Measurements from ENCODE around the gene CTCFL. TPM values are rescaled to one million over a fixed set of nuclear protein-coding genes. Genes with fewer than 3 reads are reported as not detected.

Gene CTCFL
- total RNA-seq, 4 donors from 2014 or later, result 0.14 TPM; not detected in 3

- H3K27ac ChIP-seq, result peak overlapping the region; percentile 37 to 68 (median 63)
- no peaks in the 10 kb centered on the region for H3K27me3 ChIP-seq
- H3K9me3 ChIP-seq, result no peaks in the 10 kb centered on the region
- H3K4me3 ChIP-seq, result no peak overlapping the region
- 75 to 77% methylated on average over 7 to 8 of the region's 8 CpGs for WGBS, 2 donors (ENCODE audit: low coverage in 1 of 2)
- no peak for DNase-seq
- TF ChIP-seq POLR2AphosphoS5 (IDR thresholded peaks at IDR 0.05) (no peak), POLR2A (IDR thresholded peaks at IDR 0.05) (no peak), EP300 (IDR thresholded peaks at IDR 0.05; ENCODE audit: low read depth) (no peak)
- TF ChIP-seq, protein P1, sequence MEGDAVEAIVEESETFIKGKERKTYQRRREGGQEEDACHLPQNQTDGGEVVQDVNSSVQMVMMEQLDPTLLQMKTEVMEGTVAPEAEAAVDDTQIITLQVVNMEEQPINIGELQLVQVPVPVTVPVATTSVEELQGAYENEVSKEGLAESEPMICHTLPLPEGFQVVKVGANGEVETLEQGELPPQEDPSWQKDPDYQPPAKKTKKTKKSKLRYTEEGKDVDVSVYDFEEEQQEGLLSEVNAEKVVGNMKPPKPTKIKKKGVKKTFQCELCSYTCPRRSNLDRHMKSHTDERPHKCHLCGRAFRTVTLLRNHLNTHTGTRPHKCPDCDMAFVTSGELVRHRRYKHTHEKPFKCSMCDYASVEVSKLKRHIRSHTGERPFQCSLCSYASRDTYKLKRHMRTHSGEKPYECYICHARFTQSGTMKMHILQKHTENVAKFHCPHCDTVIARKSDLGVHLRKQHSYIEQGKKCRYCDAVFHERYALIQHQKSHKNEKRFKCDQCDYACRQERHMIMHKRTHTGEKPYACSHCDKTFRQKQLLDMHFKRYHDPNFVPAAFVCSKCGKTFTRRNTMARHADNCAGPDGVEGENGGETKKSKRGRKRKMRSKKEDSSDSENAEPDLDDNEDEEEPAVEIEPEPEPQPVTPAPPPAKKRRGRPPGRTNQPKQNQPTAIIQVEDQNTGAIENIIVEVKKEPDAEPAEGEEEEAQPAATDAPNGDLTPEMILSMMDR (IDR thresholded peaks at IDR 0.05), result no peak
- in situ Hi-C loops (cut with MboI; ENCODE audit: low pct_ligation_motif_present in 1 of 4, low pct_unique_long_range_greater_than_20kb in 1 of 4, low sequenced_read_pairs in 3 of 4), result no loop called here
- intact Hi-C loops (cut with DNase I; ENCODE audit: low total_unique reads), result no loop called here
- peaks cover 0 to 30% (median 18%) of the 10 kb centered on the region in 4 donors for H3K4me1 ChIP-seq
- H3K36me3 ChIP-seq, result no peaks in the 10 kb centered on the region
Observed at GRCh38 chr20:57570920-57571319, 46.0 kb upstream of the CTCFL start.

DNA sequence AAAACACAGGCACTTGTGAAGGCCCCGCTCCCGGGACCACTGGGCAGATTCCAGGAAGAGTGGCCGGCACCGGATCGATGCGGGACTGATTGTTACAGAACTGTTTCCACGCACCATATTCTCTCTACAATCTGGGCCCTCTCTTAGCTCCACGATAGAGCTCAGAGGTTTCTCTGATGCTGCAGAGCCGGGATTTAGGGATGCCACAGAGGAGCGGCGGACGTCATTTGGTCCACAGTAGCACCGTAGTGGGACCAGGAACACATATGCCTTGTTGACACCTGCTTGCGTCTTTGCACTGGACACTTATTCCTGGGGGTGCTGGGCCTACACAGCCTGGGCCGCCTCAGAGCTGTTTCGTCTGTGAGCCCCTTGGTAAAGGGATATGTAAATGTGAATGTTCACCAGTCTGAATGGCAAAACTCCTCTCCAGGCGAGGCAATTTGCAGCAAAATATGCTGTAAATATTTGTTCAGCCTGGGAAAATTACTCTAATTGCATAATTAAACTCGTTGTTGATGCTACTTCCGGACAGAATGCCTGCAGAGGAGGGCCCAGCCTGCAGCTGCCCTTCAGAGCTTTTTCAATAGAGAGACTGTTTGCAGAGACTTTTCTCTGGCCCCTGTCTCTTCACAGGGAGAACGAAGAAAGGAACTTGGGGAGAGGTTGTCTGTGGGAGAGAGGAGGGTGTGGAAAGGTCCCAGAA, 45.4 kb upstream of the CTCFL start:
- Histone ChIP-seq H3K9me3 (no peaks in the 10 kb centered on the region), H3K27ac (peak overlapping the region; percentile 37 to 68 (median 63)), H3K36me3 (no peaks in the 10 kb centered on the region), H3K4me1 (peaks cover 0 to 32% (median 21%) of the 10 kb centered on the region in 4 donors), H3K4me3 (no peak overlapping the region), H3K27me3 (no peaks in the 10 kb centered on the region)
- TF ChIP-seq, protein P1 (IDR thresholded peaks at IDR 0.05), result no peak
- TF ChIP-seq POLR2A (IDR thresholded peaks at IDR 0.05) (no peak), POLR2AphosphoS5 (IDR thresholded peaks at IDR 0.05) (peak in 1 of 3 donors; percentile 17), EP300 (IDR thresholded peaks at IDR 0.05; ENCODE audit: low read depth) (no peak)
- intact Hi-C loops (cut with DNase I; ENCODE audit: low total_unique reads), result no loop called here
- 45 to 69% methylated on average over 3 to 20 of the region's 20 CpGs for WGBS, 2 donors (ENCODE audit: low coverage in 1 of 2)
- DNase-seq, result no peak
- in situ Hi-C loops (cut with MboI; ENCODE audit: low pct_ligation_motif_present in 1 of 4, low pct_unique_long_range_greater_than_20kb in 1 of 4, low sequenced_read_pairs in 3 of 4), result no loop called here

GRCh38 chr20:57568960-57569359, 44.0 kb upstream of the CTCFL start:
- WGBS, 2 donors (ENCODE audit: low coverage in 1 of 2), result 89% methylated on average over 12 of the region's 12 CpGs; no CpG with 5 or more reads in 1 of the 2 donors
- TF ChIP-seq POLR2AphosphoS5 (IDR thresholded peaks at IDR 0.05) (no peak), POLR2A (IDR thresholded peaks at IDR 0.05) (peak; percentile 10)
- TF ChIP-seq, protein P1 (IDR thresholded peaks at IDR 0.05), result no peak
- no peaks in the 10 kb centered on the region for H3K9me3 ChIP-seq
- no peaks in the 10 kb centered on the region for H3K36me3 ChIP-seq
- H3K27me3 ChIP-seq, result no peaks in the 10 kb centered on the region
- peaks cover 0 to 45% (median 26%) of the 10 kb centered on the region in 4 donors for H3K4me1 ChIP-seq
- in situ Hi-C loops (cut with MboI; ENCODE audit: low pct_ligation_motif_present in 1 of 4, low pct_unique_long_range_greater_than_20kb in 1 of 4, low sequenced_read_pairs in 3 of 4), result no loop called here
- intact Hi-C loops (cut with DNase I; ENCODE audit: low total_unique reads), result no loop called here
- peak overlapping the region; percentile 25 to 69 (median 68) for H3K27ac ChIP-seq
- H3K4me3 ChIP-seq, result no peak overlapping the region
- DNase-seq, result no peak

- H3K4me1 ChIP-seq, result peaks cover 0 to 50% (median 30%) of the 10 kb centered on the region in 4 donors
- H3K4me3 ChIP-seq, result no peak overlapping the region
- no peaks in the 10 kb centered on the region for H3K9me3 ChIP-seq
- no peaks in the 10 kb centered on the region for H3K27me3 ChIP-seq
- DNase-seq, result no peak
- H3K27ac ChIP-seq, result peak overlapping the region; percentile 39 to 69 (median 63)
- 57 to 66% methylated on average over 1 to 13 of the region's 13 CpGs for WGBS, 2 donors (ENCODE audit: low coverage in 1 of 2)
- in situ Hi-C loops (cut with MboI; ENCODE audit: low pct_ligation_motif_present in 1 of 4, low pct_unique_long_range_greater_than_20kb in 1 of 4, low sequenced_read_pairs in 3 of 4), result no loop called here
- TF ChIP-seq POLR2AphosphoS5 (IDR thresholded peaks at IDR 0.05), result peak in 1 of 3 donors; percentile 73
- peak; percentile 39 for TF ChIP-seq POLR2A (IDR thresholded peaks at IDR 0.05)
- TF ChIP-seq, protein P1 (IDR thresholded peaks at IDR 0.05), result no peak
- no peak for TF ChIP-seq EP300 (IDR thresholded peaks at IDR 0.05; ENCODE audit: low read depth)
- peaks cover 0 to 4% (median 2%) of the 10 kb centered on the region in 4 donors for H3K36me3 ChIP-seq
- intact Hi-C loops (cut with DNase I; ENCODE audit: low total_unique reads), result no loop called here
Observed at GRCh38 chr20:57568088-57568896, 43.4 kb upstream of the CTCFL start.
